Endodermal cell (in vitro differentiated cells): ENCODE measurements around the gene PARP12. TPM values are rescaled to one million over a fixed set of nuclear protein-coding genes. Genes with fewer than 3 reads are reported as not detected.

Experiments
- DNase-seq: peaks from one replicate; pipeline ENCODE4 v3.0.0-alpha.2; 2017
- H3K27ac ChIP-seq: 2 replicates; pipeline ENCODE4 v1.5.1; 2013; ENCODE audit warnings: mild to moderate bottlenecking, low read depth, low read length, moderate library complexity
- H3K27me3 ChIP-seq: 2 replicates; pipeline ENCODE4 v1.6.1; 2013; ENCODE audit warnings: mild to moderate bottlenecking, low read length, moderate library complexity; ENCODE audit not compliant: insufficient read depth, control insufficient read depth, poor library complexity, severe bottlenecking
- H3K36me3 ChIP-seq: 2 replicates; pipeline ENCODE4 v1.7.0; 2013; ENCODE audit warnings: mild to moderate bottlenecking, low read length, moderate library complexity; ENCODE audit not compliant: control insufficient read depth, insufficient read depth
- H3K4me1 ChIP-seq: one replicate; pipeline ENCODE4 v1.7.0; 2013; ENCODE audit warnings: low read length; ENCODE audit not compliant: control insufficient read depth, insufficient read depth
- H3K4me3 ChIP-seq: 2 replicates; pipeline ENCODE4 v1.5.1; 2013; ENCODE audit warnings: mild to moderate bottlenecking, low read length, moderate library complexity
- H3K9ac ChIP-seq: 2 replicates; pipeline ENCODE4 v1.6.1; 2013; ENCODE audit warnings: mild to moderate bottlenecking, low read length, moderate library complexity; ENCODE audit not compliant: poor library complexity, severe bottlenecking; ENCODE audit errors: extremely low read depth
- H3K9me3 ChIP-seq: 2 replicates; pipeline ENCODE4 v1.6.1; 2013; ENCODE audit warnings: mild to moderate bottlenecking, low read length, moderate library complexity; ENCODE audit not compliant: control insufficient read depth
- H3K27ac Mint-ChIP-seq: 2 replicates; pipeline ENCODE4 v1.8.0; 2020; ENCODE audit warnings: mixed read lengths
- H3K27me3 Mint-ChIP-seq: 2 replicates; pipeline ENCODE4 v1.8.0; 2021; ENCODE audit warnings: mild to moderate bottlenecking, mixed read lengths; ENCODE audit not compliant: insufficient read depth
- H3K36me3 Mint-ChIP-seq: 2 replicates; pipeline ENCODE4 v1.8.0; 2020; ENCODE audit warnings: low read depth, mixed read lengths
- H3K4me1 Mint-ChIP-seq: 2 replicates; pipeline ENCODE4 v1.8.0; 2020; ENCODE audit warnings: mixed read lengths
- H3K4me3 Mint-ChIP-seq: 2 replicates; pipeline ENCODE4 v1.8.0; 2020; ENCODE audit warnings: mild to moderate bottlenecking, moderate library complexity, mixed read lengths
- H3K9me3 Mint-ChIP-seq: 2 replicates; pipeline ENCODE4 v1.8.0; 2020; ENCODE audit warnings: mild to moderate bottlenecking, mixed read lengths
- WGBS, 2 experiments: methylation state at CpG; one replicate each; pipeline versions ENCODE4 v1.1.5 to v1.1.7; 2013; ENCODE audit warnings: missing lambda C conversion rate in 2 of 2, mixed read lengths in 1 of 2; ENCODE audit not compliant: insufficient coverage in 1 of 2, insufficient read length in 1 of 2; 5-methylcytosine and 5-hydroxymethylcytosine counted together
- total RNA-seq, 2 donors: library from RNA; stranded (reverse); fragmentation: NEBNext Ultra II Directional in 1 of 2; extraction: Animal tissue kit (Norgen Biotek cat#: 25700) in 1 of 2; gene quantifications; 2 replicates in 1 of 2; 3 replicates in 1 of 2; pipeline ENCODE4 v1.2.1, GENCODE V29; 2021
- TF ChIP-seq, protein P1 (sequence below): fragments of 200-600 bp; sonication (generic); conservative IDR thresholded peaks from 2 replicates; pipeline ENCODE4 v1.5.0; 2021; ENCODE audit warnings: antibody characterized with exemption, mild to moderate bottlenecking

PARP12 gene
- total RNA-seq, 2 donors from 2014 or later: 9.4 to 10.4 TPM

- H3K9ac ChIP-seq: no peak overlapping the region
- no peaks in the 10 kb centered on the region for H3K36me3 ChIP-seq
- no peak for DNase-seq
- no peak overlapping the region for H3K4me3 ChIP-seq
- 93 to 96% methylated on average over 8 to 9 of the region's 9 CpGs for WGBS, 2 experiments
- Mint-ChIP-seq H3K4me1 (no peaks in the 10 kb centered on the region), H3K4me3 (no peak overlapping the region), H3K27ac (no peak overlapping the region), H3K27me3 (no peaks in the 10 kb centered on the region), H3K9me3 (no peaks in the 10 kb centered on the region), H3K36me3 (no peaks in the 10 kb centered on the region)
- no peaks in the 10 kb centered on the region for H3K27me3 ChIP-seq
- H3K4me1 ChIP-seq: no peaks in the 10 kb centered on the region
- no peaks in the 10 kb centered on the region for H3K9me3 ChIP-seq
- H3K27ac ChIP-seq: no peak overlapping the region
- TF ChIP-seq, protein P1, sequence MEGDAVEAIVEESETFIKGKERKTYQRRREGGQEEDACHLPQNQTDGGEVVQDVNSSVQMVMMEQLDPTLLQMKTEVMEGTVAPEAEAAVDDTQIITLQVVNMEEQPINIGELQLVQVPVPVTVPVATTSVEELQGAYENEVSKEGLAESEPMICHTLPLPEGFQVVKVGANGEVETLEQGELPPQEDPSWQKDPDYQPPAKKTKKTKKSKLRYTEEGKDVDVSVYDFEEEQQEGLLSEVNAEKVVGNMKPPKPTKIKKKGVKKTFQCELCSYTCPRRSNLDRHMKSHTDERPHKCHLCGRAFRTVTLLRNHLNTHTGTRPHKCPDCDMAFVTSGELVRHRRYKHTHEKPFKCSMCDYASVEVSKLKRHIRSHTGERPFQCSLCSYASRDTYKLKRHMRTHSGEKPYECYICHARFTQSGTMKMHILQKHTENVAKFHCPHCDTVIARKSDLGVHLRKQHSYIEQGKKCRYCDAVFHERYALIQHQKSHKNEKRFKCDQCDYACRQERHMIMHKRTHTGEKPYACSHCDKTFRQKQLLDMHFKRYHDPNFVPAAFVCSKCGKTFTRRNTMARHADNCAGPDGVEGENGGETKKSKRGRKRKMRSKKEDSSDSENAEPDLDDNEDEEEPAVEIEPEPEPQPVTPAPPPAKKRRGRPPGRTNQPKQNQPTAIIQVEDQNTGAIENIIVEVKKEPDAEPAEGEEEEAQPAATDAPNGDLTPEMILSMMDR: no peak
Measured at GRCh38 chr7:140027858-140028257, 34.9 kb downstream of the PARP12 start.

- H3K9me3 ChIP-seq: no peaks in the 10 kb centered on the region
- Mint-ChIP-seq H3K36me3 (no peaks in the 10 kb centered on the region), H3K27ac (no peak overlapping the region), H3K4me1 (no peaks in the 10 kb centered on the region), H3K27me3 (no peaks in the 10 kb centered on the region), H3K9me3 (no peaks in the 10 kb centered on the region), H3K4me3 (no peak overlapping the region)
- H3K36me3 ChIP-seq: no peaks in the 10 kb centered on the region
- no peak overlapping the region for H3K4me3 ChIP-seq
- no peaks in the 10 kb centered on the region for H3K4me1 ChIP-seq
- 94 to 98% methylated on average over 7 to 9 of the region's 9 CpGs for WGBS, 2 experiments
- H3K27ac ChIP-seq: no peak overlapping the region
- no peak for DNase-seq
- TF ChIP-seq, protein P1: no peak
- no peaks in the 10 kb centered on the region for H3K27me3 ChIP-seq
- no peak overlapping the region for H3K9ac ChIP-seq
Measured at GRCh38 chr7:140026935-140027334, 35.8 kb downstream of the PARP12 start.

GRCh38 chr7:140025814-140026433 is 36.8 kb downstream of the PARP12 start:
- Histone ChIP-seq H3K4me3 (no peak overlapping the region), H3K36me3 (no peaks in the 10 kb centered on the region), H3K9ac (no peak overlapping the region), H3K4me1 (no peaks in the 10 kb centered on the region), H3K27ac (no peak overlapping the region), H3K9me3 (no peaks in the 10 kb centered on the region), H3K27me3 (no peaks in the 10 kb centered on the region)
- no peaks in the 10 kb centered on the region for H3K36me3 Mint-ChIP-seq
- DNase-seq: no peak
- no peaks in the 10 kb centered on the region for H3K9me3 Mint-ChIP-seq
- WGBS, 2 experiments: 96 to 99% methylated on average over 10 to 12 of the region's 12 CpGs
- no peaks in the 10 kb centered on the region for H3K27me3 Mint-ChIP-seq
- H3K4me1 Mint-ChIP-seq: no peaks in the 10 kb centered on the region
- TF ChIP-seq, protein P1: no peak
- no peak overlapping the region for H3K4me3 Mint-ChIP-seq
- no peak overlapping the region for H3K27ac Mint-ChIP-seq
